HepG2 (cell line): Measurements from ENCODE around the gene KLHL11. TPM values are rescaled to one million over a fixed set of nuclear protein-coding genes. Genes with fewer than 3 reads are reported as not detected.
"Not testable (repeated sequence)": the region's sequence is repeated elsewhere in the genome, so short reads cannot be mapped to it uniquely, and the experiment has no call there.

Source experiments
- ATAC-seq: fragments of 200-7000 bp; cut with Tn5 transposase; 3 replicates; pipeline ENCODE4 v1.9.1; 2020; ENCODE audit warnings: mild to moderate bottlenecking, moderate library complexity
- BruUV-seq: library from RNA; stranded (reverse); fragments of 400-500 nt; replicated peaks from 2 replicates; lab custom pipeline; 2021; lab: Mats Ljungman, UMichigan
- CTCF ChIA-PET: fragments of 300-600 bp; formaldehyde crosslinking; extraction: SDS; loops from one replicate; lab custom pipeline; 2021; ENCODE audit warnings: low total read pairs, inconsistent platforms, low intra/inter-chr PET ratio; lab: Yijun Ruan, JAX
- POLR2A ChIA-PET: fragments of 350-600 bp; sonication (Branson Sonifier 250); formaldehyde crosslinking; loops from one replicate; lab custom pipeline; 2020; ENCODE audit warnings: antibody characterized with exemption, inconsistent platforms; lab: Yijun Ruan, JAX
- DNase-seq: peaks from one replicate; pipeline ENCODE4 v3.0.0-alpha.2; 2015; ENCODE audit warnings: low spot score
- FAIRE-seq: peaks from 3 replicates; lab custom pipeline; 2011; peaks lifted over from hg19 to GRCh38; lab: Jason Lieb, UNC
- H2AFZ ChIP-seq: one replicate; pipeline ENCODE4 v1.6.1; 2011; ENCODE audit warnings: low read length, inconsistent platforms
- H3K27ac ChIP-seq: fragments of 300-600 bp; 3 replicates; pipeline ENCODE4 v1.8.0; 2011; ENCODE audit warnings: mixed run types, mild to moderate bottlenecking, mixed read lengths, low read length, inconsistent platforms; ENCODE audit not compliant: insufficient read depth; ENCODE audit errors: extremely low read length
- H3K27me3 ChIP-seq, 2 experiments: fragments of 200-600 bp in 1 of 2; 2 replicates in 1 of 2; 3 replicates in 1 of 2; pipeline versions ENCODE4 v1.6.0 to v1.8.0; 2011; ENCODE audit warnings: low read length in 2 of 2, mild to moderate bottlenecking in 2 of 2, moderate library complexity in 2 of 2, inconsistent platforms in 1 of 2; ENCODE audit not compliant: insufficient read depth in 2 of 2, control insufficient read depth in 1 of 2
- H3K36me3 ChIP-seq, 2 experiments: fragments of 200-600 bp in 1 of 2; replicated peaks in 1 of 2; 2 replicates in 1 of 2; 3 replicates in 1 of 2; pipeline versions ENCODE4 v1.5.1 to v1.8.0; 2011; ENCODE audit warnings: low read length in 2 of 2, inconsistent platforms in 1 of 2; ENCODE audit not compliant: insufficient read depth in 2 of 2, control insufficient read depth in 1 of 2
- H3K4me1 ChIP-seq: 2 replicates; pipeline ENCODE4 v1.5.1; 2012; ENCODE audit warnings: low read length, inconsistent platforms; ENCODE audit not compliant: insufficient read depth
- H3K4me2 ChIP-seq: 2 replicates; pipeline ENCODE4 v1.6.0; 2011; ENCODE audit warnings: low read depth, low read length, inconsistent platforms
- H3K4me3 ChIP-seq, 3 experiments: fragments of 200-600 bp in 1 of 3; sonication (generic), shearing (Covaris generic) in 1 of 3; replicated peaks in 1 of 3; 2 replicates each; pipeline ENCODE4 v1.5.1; 2011 to 2016; ENCODE audit warnings: low read length in 3 of 3, inconsistent platforms in 2 of 3, low read depth in 2 of 3, mild to moderate bottlenecking in 2 of 3, control low read depth in 1 of 3, mixed read lengths in 1 of 3; ENCODE audit not compliant: insufficient read depth in 1 of 3
- H3K79me2 ChIP-seq: one replicate; pipeline ENCODE4 v1.6.1; 2011; ENCODE audit warnings: low read length, inconsistent platforms; ENCODE audit not compliant: insufficient read depth
- H3K9ac ChIP-seq: 2 replicates; pipeline ENCODE4 v1.6.0; 2011; ENCODE audit warnings: mild to moderate bottlenecking, low read depth, low read length, inconsistent platforms; ENCODE audit not compliant: insufficient read depth
- H3K9me3 ChIP-seq: 2 replicates; pipeline ENCODE4 v1.5.1; 2012; ENCODE audit warnings: mild to moderate bottlenecking, low read length
- H4K20me1 ChIP-seq: 2 replicates; pipeline ENCODE4 v1.6.0; 2011; ENCODE audit warnings: inconsistent platforms, mild to moderate bottlenecking, low read length, moderate library complexity; ENCODE audit not compliant: insufficient read depth
- GABPA ChIP-seq, 2 experiments: IDR thresholded peaks; 2 replicates each; pipeline ENCODE4 v1.6.1; 2011 to 2016; ENCODE audit warnings: low read depth in 2 of 2, low read length in 1 of 2, missing biosample characterization in 1 of 2, missing genetic modification characterization in 1 of 2
- GATA4 ChIP-seq: sonication (generic); IDR thresholded peaks from 2 replicates; pipeline ENCODE4 v1.6.1; 2016; ENCODE audit warnings: antibody characterized with exemption, low read depth, borderline replicate concordance
- HHEX ChIP-seq: IDR thresholded peaks from 2 replicates; pipeline ENCODE4 v1.6.1; 2016; ENCODE audit warnings: control low read depth
- WGBS: methylation state at CpG from one replicate; pipeline ENCODE4 v1.1.6; 2017; ENCODE audit warnings: low lambda C conversion rate; 5-methylcytosine and 5-hydroxymethylcytosine counted together
- in situ Hi-C: cut with HindIII; loops from 2 replicates; pipeline ENCODE4 v1.10.0; 2017; ENCODE audit warnings: low pct_unique_long_range_greater_than_20kb; ENCODE audit not compliant: extremely low pct_ligation_motif_present
- intact Hi-C: fragments of 100-400 bp; cut with micrococcal nuclease; formaldehyde crosslinking; loops from one replicate; pipeline ENCODE4 v1.10.0; 2022; ENCODE audit not compliant: unreplicated experiment
- polyA plus RNA-seq, 8 experiments: library from polyadenylated mRNA; depleted of rRNA in 3 of 8; stranded (reverse) in 7 of 8; unstranded in 1 of 8; fragments of >200 nt; fragmentation: Illumina TruSeq in 4 of 8; extraction: Trizol in 4 of 8; gene quantifications; 2 replicates each; pipeline versions ENCODE4 v1.2.1 to v1.2.3, GENCODE V29; 2011 to 2016; ENCODE audit warnings: low read depth in 4 of 8, missing spikeins in 1 of 8, mixed read lengths in 1 of 8; ENCODE audit not compliant: insufficient read depth in 1 of 8
- total RNA-seq, 5 experiments: library from RNA; depleted of rRNA; stranded (reverse); fragments of >200 nt; fragmentation: Illumina TruSeq; extraction: Trizol; gene quantifications; 2 replicates each; pipeline ENCODE4 v1.2.3, GENCODE V29; 2016; ENCODE audit warnings: low read depth in 1 of 5
- TF ChIP-seq, protein P1 (sequence below): sonication (generic); formaldehyde crosslinking; IDR thresholded peaks from 2 replicates; pipeline ENCODE4 v1.9.0; 2021; ENCODE audit warnings: missing genetic modification reagents, borderline replicate concordance

KLHL11 gene
- total and polyA plus RNA-seq, 2 of the 13 experiments (the other 11 are each of a cell fraction or from before 2014, with no cell fraction given) = 7.7 to 27.5 TPM

DNA sequence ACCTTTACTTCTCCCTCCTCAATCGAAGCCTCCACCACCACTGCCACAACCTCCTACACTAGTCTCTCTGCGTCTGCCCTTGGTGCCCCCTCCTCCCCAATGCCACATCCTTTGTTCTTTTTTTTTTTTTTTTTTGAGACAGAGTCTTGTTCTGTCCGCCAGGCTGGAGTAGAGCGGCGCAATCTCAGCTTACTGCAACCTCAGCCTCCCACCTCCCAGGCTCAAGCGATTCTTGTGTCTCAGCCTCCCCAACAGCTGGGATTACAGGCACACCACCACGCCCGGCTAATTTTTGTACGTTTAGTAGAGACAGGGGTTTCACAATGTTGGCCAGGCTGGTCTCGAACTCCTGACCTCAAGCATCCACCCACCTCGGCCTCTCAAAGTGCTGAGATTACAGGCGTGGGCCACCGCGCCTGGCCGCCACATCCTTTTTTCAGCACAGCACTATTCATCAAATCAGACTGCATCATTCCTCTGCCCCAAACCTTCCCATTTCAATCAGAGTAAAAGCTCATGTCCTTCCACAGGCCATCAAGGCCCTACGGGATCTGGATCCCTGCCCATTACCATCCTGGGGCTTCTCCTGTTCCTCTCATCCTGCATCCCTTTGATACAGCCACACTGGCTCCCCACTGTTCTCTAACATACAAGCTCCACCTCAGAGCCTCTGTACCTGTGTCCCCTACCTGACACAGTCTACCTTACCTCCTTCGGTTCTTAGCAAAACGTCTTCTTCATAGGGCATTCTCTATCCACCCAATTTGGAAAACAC, 2.0 kb downstream of the KLHL11 start (continued):
- TF ChIP-seq, protein P1, sequence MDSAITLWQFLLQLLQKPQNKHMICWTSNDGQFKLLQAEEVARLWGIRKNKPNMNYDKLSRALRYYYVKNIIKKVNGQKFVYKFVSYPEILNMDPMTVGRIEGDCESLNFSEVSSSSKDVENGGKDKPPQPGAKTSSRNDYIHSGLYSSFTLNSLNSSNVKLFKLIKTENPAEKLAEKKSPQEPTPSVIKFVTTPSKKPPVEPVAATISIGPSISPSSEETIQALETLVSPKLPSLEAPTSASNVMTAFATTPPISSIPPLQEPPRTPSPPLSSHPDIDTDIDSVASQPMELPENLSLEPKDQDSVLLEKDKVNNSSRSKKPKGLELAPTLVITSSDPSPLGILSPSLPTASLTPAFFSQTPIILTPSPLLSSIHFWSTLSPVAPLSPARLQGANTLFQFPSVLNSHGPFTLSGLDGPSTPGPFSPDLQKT (CRISPR knock-in tag) = no peak

DNA sequence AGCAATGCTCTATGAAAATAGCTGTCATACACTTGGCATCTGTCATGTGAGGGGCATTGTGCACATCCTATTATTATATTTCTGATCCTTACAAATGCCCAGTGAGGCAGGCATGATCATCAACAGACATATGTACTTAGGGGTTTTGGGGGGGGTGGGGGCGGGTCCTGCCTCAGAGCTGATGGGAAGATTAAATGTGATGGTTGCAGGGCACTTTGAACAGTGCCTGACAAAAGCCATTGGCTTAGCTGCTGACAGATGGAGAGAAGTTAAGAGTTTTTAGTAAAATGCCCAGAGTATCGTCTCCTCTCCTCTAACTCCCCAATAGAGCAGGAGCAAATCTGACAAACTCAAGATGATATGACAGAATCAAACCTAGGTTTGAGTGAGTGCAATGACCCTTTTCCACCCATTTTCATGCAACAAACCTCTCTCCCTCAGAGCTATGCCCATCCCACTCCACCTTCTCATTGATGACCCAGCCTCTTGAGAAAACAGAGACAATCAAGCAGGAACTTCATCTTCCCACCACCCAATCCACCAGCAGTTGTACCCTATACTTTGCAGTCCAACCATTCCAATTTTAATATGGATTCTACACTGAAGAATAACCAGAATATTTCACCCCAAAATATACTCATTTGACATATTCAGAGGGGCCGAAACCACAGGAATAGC, 4.8 kb downstream of the KLHL11 start:
- ChIA-PET POLR2A (interaction anchor here (1.4 kb wide), 1 partner anchor 10 kb away, joined by 3 read pairs; no protein-coding TSS in a partner anchor), CTCF (no interaction called here)
- Histone ChIP-seq H3K27ac (no peak overlapping the region), H3K4me3 (no peak overlapping the region), H3K4me1 (peaks cover 47% of the 10 kb centered on the region), H2AFZ (no peak overlapping the region), H3K27me3 (no peaks in the 10 kb centered on the region; a peak in 1 of 5 replicates), H3K36me3 (no peaks in the 10 kb centered on the region), H3K4me2 (no peak overlapping the region), H3K79me2 (peaks cover 74% of the 10 kb centered on the region), H3K9ac (no peak overlapping the region), H4K20me1 (peaks cover 31% of the 10 kb centered on the region), H3K9me3 (no peaks in the 10 kb centered on the region)
- no TSS peak for BruUV-seq
- no peak for DNase-seq
- 92% methylated on average over 3 of the region's 3 CpGs for WGBS
- in situ Hi-C loops = no loop called here
- no peak for ATAC-seq
- intact Hi-C loops = loop anchor here (10.0 kb wide), 1 partner anchor 46 kb away; the partner anchor contains the start of genes FKBP10 and P3H4
- TF ChIP-seq GATA4 (no peak), HHEX (no peak), GABPA (IDR thresholded peaks at IDR 0.05; ENCODE audit: low read depth, low read length) (no peak), GABPA (CRISPR knock-in tag; IDR thresholded peaks at IDR 0.05; ENCODE audit: low read depth) (no peak)
- no peak for FAIRE-seq

DNA sequence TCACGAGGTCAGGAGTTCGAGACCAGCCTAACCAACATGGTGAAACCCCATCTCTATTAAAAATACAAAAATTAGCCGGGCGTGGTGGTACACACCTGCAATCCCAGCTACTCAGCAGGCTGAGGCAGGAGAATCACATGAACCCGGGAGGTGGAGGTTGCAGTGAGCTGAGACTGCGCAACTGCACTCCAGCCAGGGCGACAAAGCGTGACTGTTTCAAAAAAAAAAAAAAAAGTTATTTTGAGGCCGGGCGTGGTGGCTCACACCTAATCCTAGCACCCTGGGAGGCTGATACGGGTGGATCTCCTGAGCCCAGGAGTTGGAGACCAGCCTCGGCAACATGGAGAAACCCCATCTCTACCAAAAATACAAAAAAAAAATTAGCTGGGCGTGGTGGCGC, 13.8 kb downstream of the KLHL11 start:
- H3K4me3 ChIP-seq, H4K20me1 ChIP-seq, DNase-seq, in situ Hi-C loops, H3K9ac ChIP-seq, CTCF ChIA-PET, H3K27ac ChIP-seq, H3K4me2 ChIP-seq, intact Hi-C loops, H3K27me3 ChIP-seq, H3K9me3 ChIP-seq, ATAC-seq, BruUV-seq, H2AFZ ChIP-seq, FAIRE-seq, H3K4me1 ChIP-seq: not testable (repeated sequence)
- POLR2A ChIA-PET = interaction anchor here (0.5 kb wide), 1 partner anchor 1274 kb away, joined by 3 read pairs; the partner anchor contains the start of gene BRCA1
- Histone ChIP-seq H3K36me3 (peaks cover 20 to 44% of the 10 kb centered on the region in 2 experiments), H3K79me2 (peaks cover 42% of the 10 kb centered on the region)
- WGBS = 97% methylated on average over 14 of the region's 14 CpGs
